ENCODE results near the gene LPCAT3. TPM values are rescaled to one million over a fixed set of nuclear protein-coding genes. Genes with fewer than 3 reads are reported as not detected.
A peak's percentile ranks its signal among the peaks of the same experiment; 100 is the strongest.

LPCAT3 gene
- total RNA-seq, 1 donor from 2014 or later: 21.3 TPM

GRCh38 chr12:7047306-7047705, 29.0 kb upstream of the LPCAT3 start:
- POLR2A ChIA-PET: no interaction called here
- no peaks in the 10 kb centered on the region for H3K9me3 Mint-ChIP-seq

GRCh38 chr12:7046383-7047105, 28.3 kb upstream of the LPCAT3 start:
- POLR2A ChIA-PET: no interaction called here
- ATAC-seq (ENCODE audit: low read depth): no peak
- Mint-ChIP-seq H3K4me3 (no peak overlapping the region), H3K27me3 (peaks cover 2% of the 10 kb centered on the region), H3K36me3 (ENCODE audit: low read depth) (no peaks in the 10 kb centered on the region), H3K27ac (no peak overlapping the region), H3K4me1 (peaks cover 11% of the 10 kb centered on the region), H3K9me3 (no peaks in the 10 kb centered on the region)
- DNase-seq: no peak
- intact Hi-C loops (cut with micrococcal nuclease): no loop called here
- TF ChIP-seq CTCF (IDR thresholded peaks at IDR 0.05): no peak
- CTCF ChIA-PET: no interaction called here

More at GRCh38 chr12:7047306-7047705, 29.0 kb upstream of the LPCAT3 start:
- Mint-ChIP-seq H3K27ac (no peak overlapping the region), H3K36me3 (ENCODE audit: low read depth) (no peaks in the 10 kb centered on the region), H3K4me3 (no peak overlapping the region), H3K27me3 (peaks cover 2% of the 10 kb centered on the region), H3K4me1 (peaks cover 11% of the 10 kb centered on the region)
- no peak for DNase-seq
- ATAC-seq (ENCODE audit: low read depth): no peak
- TF ChIP-seq CTCF (IDR thresholded peaks at IDR 0.05): no peak
- CTCF ChIA-PET: no interaction called here
- intact Hi-C loops (cut with micrococcal nuclease): no loop called here

GRCh38 chr12:7045913-7046312, 27.6 kb upstream of the LPCAT3 start:
- H3K4me1 Mint-ChIP-seq: peaks cover 11% of the 10 kb centered on the region
- ChIA-PET POLR2A (no interaction called here), CTCF (no interaction called here)
- H3K9me3 Mint-ChIP-seq: no peaks in the 10 kb centered on the region
- intact Hi-C loops (cut with micrococcal nuclease): no loop called here
- ATAC-seq (ENCODE audit: low read depth) (peak; percentile 31), DNase-seq (no peak)
- no peak for TF ChIP-seq CTCF (IDR thresholded peaks at IDR 0.05)
- no peak overlapping the region for H3K27ac Mint-ChIP-seq
- H3K36me3 Mint-ChIP-seq (ENCODE audit: low read depth): no peaks in the 10 kb centered on the region
- no peak overlapping the region for H3K4me3 Mint-ChIP-seq
- H3K27me3 Mint-ChIP-seq: no peaks in the 10 kb centered on the region

- intact Hi-C loops (cut with micrococcal nuclease): no loop called here
- Mint-ChIP-seq H3K27ac (no peak overlapping the region), H3K36me3 (ENCODE audit: low read depth) (no peaks in the 10 kb centered on the region), H3K4me3 (no peak overlapping the region), H3K27me3 (no peaks in the 10 kb centered on the region), H3K9me3 (no peaks in the 10 kb centered on the region), H3K4me1 (peaks cover 11% of the 10 kb centered on the region)
- TF ChIP-seq CTCF (IDR thresholded peaks at IDR 0.05): no peak
- ChIA-PET POLR2A (interaction anchor here (1.4 kb wide), 1 partner anchor 99 kb away, joined by 4 read pairs; the partner anchor contains the start of genes C12orf57 and RNU7-1), CTCF (no interaction called here)
- DNase-seq (no peak), ATAC-seq (ENCODE audit: low read depth) (peak; percentile 45)
Observed at GRCh38 chr12:7042842-7043241, 24.6 kb upstream of the LPCAT3 start.

- H3K27me3 Mint-ChIP-seq: no peaks in the 10 kb centered on the region
- intact Hi-C loops (cut with micrococcal nuclease): no loop called here
- no peaks in the 10 kb centered on the region for H3K9me3 Mint-ChIP-seq
- CTCF ChIA-PET: no interaction called here
- ATAC-seq (ENCODE audit: low read depth) (no peak), DNase-seq (no peak)
- POLR2A ChIA-PET: no interaction called here
- H3K4me1 Mint-ChIP-seq: no peaks in the 10 kb centered on the region
- no peaks in the 10 kb centered on the region for H3K36me3 Mint-ChIP-seq (ENCODE audit: low read depth)
- no peak for TF ChIP-seq CTCF (IDR thresholded peaks at IDR 0.05)
- no peak overlapping the region for H3K4me3 Mint-ChIP-seq
- H3K27ac Mint-ChIP-seq: no peak overlapping the region
Observed at GRCh38 chr12:7039403-7039802, 21.1 kb upstream of the LPCAT3 start.
